ENCODE results near the gene GPR161. TPM values are rescaled to one million over a fixed set of nuclear protein-coding genes. Genes with fewer than 3 reads are reported as not detected.

GPR161 gene
- total and polyA plus RNA-seq, 7 donors, result 0.60 to 23.0 (median 8.9) TPM

GRCh38 chr1:168148916-168149315, 12.2 kb upstream of the GPR161 start:
- Histone ChIP-seq H3K27me3 (no peaks in the 10 kb centered on the region), H3K4me3 (peak overlapping the region in 1 of 4 donors; percentile 8), H3K4me1 (peaks cover 0 to 9% (median 4%) of the 10 kb centered on the region in 4 donors), H3K36me3 (no peaks in the 10 kb centered on the region), H3K27ac (peak overlapping the region; percentile 41 to 72 (median 61)), H3K9me3 (no peaks in the 10 kb centered on the region)
- intact Hi-C loops (cut with DNase I), result no loop called here
- WGBS, 2 donors, result 47 to 79% methylated on average over 4 of the region's 4 CpGs
- no peak for TF ChIP-seq POLR2AphosphoS5 (IDR thresholded peaks at IDR 0.05)
- TF ChIP-seq EP300 (IDR thresholded peaks at IDR 0.05), result no peak
- TF ChIP-seq CTCF (IDR thresholded peaks at IDR 0.05), result no peak
- no peak for DNase-seq

GRCh38 chr1:168146626-168147025, 9.9 kb upstream of the GPR161 start:
- intact Hi-C loops (cut with DNase I), result no loop called here
- TF ChIP-seq POLR2AphosphoS5 (IDR thresholded peaks at IDR 0.05), result no peak
- TF ChIP-seq EP300 (IDR thresholded peaks at IDR 0.05), result no peak
- no peak for TF ChIP-seq CTCF (IDR thresholded peaks at IDR 0.05)
- TF ChIP-seq POLR2A (IDR thresholded peaks at IDR 0.05), result no peak
- no peaks in the 10 kb centered on the region for H3K27me3 ChIP-seq
- H3K36me3 ChIP-seq, result no peaks in the 10 kb centered on the region
- no peak for DNase-seq
- WGBS, 2 donors, result 77 to 89% methylated on average over 11 of the region's 11 CpGs
- H3K27ac ChIP-seq, result no peak overlapping the region
- peaks cover 0 to 9% (median 4%) of the 10 kb centered on the region in 4 donors for H3K4me1 ChIP-seq
- H3K4me3 ChIP-seq, result no peak overlapping the region
- H3K9me3 ChIP-seq, result no peaks in the 10 kb centered on the region

- no peak overlapping the region for H3K4me3 ChIP-seq
- no peak for DNase-seq
- H3K27me3 ChIP-seq, result no peaks in the 10 kb centered on the region
- no peak for TF ChIP-seq CTCF (IDR thresholded peaks at IDR 0.05)
- TF ChIP-seq EP300 (IDR thresholded peaks at IDR 0.05), result no peak
- TF ChIP-seq POLR2AphosphoS5 (IDR thresholded peaks at IDR 0.05), result no peak
- TF ChIP-seq POLR2A (IDR thresholded peaks at IDR 0.05), result no peak
- intact Hi-C loops (cut with DNase I), result no loop called here
- 65 to 72% methylated on average over 3 to 4 of the region's 5 CpGs for WGBS, 2 donors
- no peaks in the 10 kb centered on the region for H3K36me3 ChIP-seq
- H3K4me1 ChIP-seq, result peaks cover 0 to 9% (median 4%) of the 10 kb centered on the region in 4 donors
- H3K27ac ChIP-seq, result no peak overlapping the region
- no peaks in the 10 kb centered on the region for H3K9me3 ChIP-seq
Observed at GRCh38 chr1:168146160-168146539, 9.4 kb upstream of the GPR161 start.

GRCh38 chr1:168145184-168146159, 8.7 kb upstream of the GPR161 start:
- Histone ChIP-seq H3K4me3 (no peak overlapping the region), H3K9me3 (no peaks in the 10 kb centered on the region), H3K36me3 (no peaks in the 10 kb centered on the region), H3K27me3 (no peaks in the 10 kb centered on the region), H3K4me1 (peaks cover 0 to 9% (median 4%) of the 10 kb centered on the region in 4 donors), H3K27ac (no peak overlapping the region)
- WGBS, 2 donors, result 25 to 26% methylated on average over 14 to 15 of the region's 15 CpGs
- intact Hi-C loops (cut with DNase I), result no loop called here
- peak; percentile 92 for DNase-seq
- TF ChIP-seq CTCF (IDR thresholded peaks at IDR 0.05) (peak; percentile 67 to 98 (median 92)), POLR2AphosphoS5 (IDR thresholded peaks at IDR 0.05) (no peak)
